ENCODE results near the gene DDX27. TPM values are rescaled to one million over a fixed set of nuclear protein-coding genes. Genes with fewer than 3 reads are reported as not detected.

DDX27 gene
- total and polyA plus RNA-seq, 2 of the 13 experiments (the other 11 are each of a cell fraction or from before 2014, with no cell fraction given), result 42.6 to 72.8 TPM

DNA sequence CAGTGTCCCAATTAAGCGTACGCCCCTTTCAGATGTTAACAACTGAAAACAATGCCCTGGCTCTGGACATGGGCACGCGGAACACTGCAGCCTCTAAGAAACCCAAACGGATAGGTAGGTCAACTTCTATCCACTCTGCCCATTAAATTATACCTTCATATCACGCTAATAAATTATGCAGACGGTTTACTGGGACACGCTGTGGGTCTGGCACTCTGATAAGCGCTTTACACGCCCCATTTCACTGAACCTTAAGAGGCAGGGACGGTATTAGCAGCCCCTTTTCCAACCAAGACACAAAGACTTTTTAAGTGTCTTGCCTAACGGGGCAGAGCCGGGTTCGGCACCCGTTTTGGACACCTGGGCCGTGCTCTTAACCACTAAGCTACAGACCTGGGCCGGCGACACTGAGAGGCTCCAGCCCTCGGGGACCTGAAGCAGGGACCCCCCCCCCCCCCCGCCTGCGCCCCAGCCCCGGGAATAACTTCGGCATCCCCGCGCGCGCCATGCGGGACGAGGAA is 31.8 kb upstream of the DDX27 start (continued):
- TF ChIP-seq ARID5B (CRISPR knock-in tag; IDR thresholded peaks at IDR 0.05) (no peak), E2F2 (CRISPR knock-in tag; IDR thresholded peaks at IDR 0.05; ENCODE audit: borderline replicate concordance) (no peak), RFXAP (CRISPR knock-in tag; IDR thresholded peaks at IDR 0.05; ENCODE audit: borderline replicate concordance) (no peak), ZNF180 (CRISPR knock-in tag; IDR thresholded peaks at IDR 0.05; ENCODE audit: borderline replicate concordance, low read depth) (no peak; the same call in 1 of the 2 replicates), ZNF674 (CRISPR knock-in tag; IDR thresholded peaks at IDR 0.05; ENCODE audit: low read depth) (no peak; the same call in 1 of the 2 replicates), SSRP1 (CRISPR knock-in tag; IDR thresholded peaks at IDR 0.05) (no peak), ZMYM3 (CRISPR knock-in tag; IDR thresholded peaks at IDR 0.05) (no peak), ZNF337 (CRISPR knock-in tag; IDR thresholded peaks at IDR 0.05; ENCODE audit: borderline replicate concordance, low read depth) (no peak), ZNF331 (CRISPR knock-in tag; IDR thresholded peaks at IDR 0.05) (no peak), PHF5A (CRISPR knock-in tag; IDR thresholded peaks at IDR 0.05; ENCODE audit: low read depth, unreplicated experiment) (no peak), ZNF614 (CRISPR knock-in tag; IDR thresholded peaks at IDR 0.05; ENCODE audit: borderline replicate concordance) (no peak), ZNF724P (CRISPR knock-in tag; IDR thresholded peaks at IDR 0.05; ENCODE audit: borderline replicate concordance) (no peak)
- TF ChIP-seq, protein P1, sequence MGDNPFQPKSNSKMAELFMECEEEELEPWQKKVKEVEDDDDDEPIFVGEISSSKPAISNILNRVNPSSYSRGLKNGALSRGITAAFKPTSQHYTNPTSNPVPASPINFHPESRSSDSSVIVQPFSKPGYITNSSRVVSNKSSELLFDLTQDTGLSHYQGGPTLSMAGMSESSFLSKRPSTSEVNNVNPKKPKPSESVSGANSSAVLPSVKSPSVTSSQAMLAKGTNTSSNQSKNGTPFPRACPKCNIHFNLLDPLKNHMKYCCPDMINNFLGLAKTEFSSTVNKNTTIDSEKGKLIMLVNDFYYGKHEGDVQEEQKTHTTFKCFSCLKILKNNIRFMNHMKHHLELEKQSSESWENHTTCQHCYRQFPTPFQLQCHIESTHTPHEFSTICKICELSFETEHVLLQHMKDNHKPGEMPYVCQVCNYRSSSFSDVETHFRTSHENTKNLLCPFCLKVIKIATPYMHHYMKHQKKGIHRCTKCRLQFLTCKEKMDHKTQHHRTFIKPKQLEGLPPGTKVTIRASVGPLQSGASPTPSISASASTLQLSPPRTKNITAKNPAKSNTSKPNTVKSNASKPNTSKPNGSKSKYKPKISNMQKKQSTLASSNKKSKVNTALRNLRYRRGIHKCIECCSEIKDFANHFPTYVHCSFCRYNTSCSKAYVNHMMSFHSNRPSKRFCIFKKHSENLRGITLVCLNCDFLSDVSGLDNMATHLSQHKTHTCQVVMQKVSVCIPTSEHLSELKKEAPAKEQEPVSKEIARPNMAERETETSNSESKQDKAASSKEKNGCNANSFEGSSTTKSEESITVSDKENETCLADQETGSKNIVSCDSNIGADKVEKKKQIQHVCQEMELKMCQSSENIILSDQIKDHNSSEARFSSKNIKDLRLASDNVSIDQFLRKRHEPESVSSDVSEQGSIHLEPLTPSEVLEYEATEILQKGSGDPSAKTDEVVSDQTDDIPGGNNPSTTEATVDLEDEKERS (CRISPR knock-in tag; IDR thresholded peaks at IDR 0.05), result peak; percentile 63; the same call in 1 of the 2 replicates
- TF ChIP-seq, protein P2, sequence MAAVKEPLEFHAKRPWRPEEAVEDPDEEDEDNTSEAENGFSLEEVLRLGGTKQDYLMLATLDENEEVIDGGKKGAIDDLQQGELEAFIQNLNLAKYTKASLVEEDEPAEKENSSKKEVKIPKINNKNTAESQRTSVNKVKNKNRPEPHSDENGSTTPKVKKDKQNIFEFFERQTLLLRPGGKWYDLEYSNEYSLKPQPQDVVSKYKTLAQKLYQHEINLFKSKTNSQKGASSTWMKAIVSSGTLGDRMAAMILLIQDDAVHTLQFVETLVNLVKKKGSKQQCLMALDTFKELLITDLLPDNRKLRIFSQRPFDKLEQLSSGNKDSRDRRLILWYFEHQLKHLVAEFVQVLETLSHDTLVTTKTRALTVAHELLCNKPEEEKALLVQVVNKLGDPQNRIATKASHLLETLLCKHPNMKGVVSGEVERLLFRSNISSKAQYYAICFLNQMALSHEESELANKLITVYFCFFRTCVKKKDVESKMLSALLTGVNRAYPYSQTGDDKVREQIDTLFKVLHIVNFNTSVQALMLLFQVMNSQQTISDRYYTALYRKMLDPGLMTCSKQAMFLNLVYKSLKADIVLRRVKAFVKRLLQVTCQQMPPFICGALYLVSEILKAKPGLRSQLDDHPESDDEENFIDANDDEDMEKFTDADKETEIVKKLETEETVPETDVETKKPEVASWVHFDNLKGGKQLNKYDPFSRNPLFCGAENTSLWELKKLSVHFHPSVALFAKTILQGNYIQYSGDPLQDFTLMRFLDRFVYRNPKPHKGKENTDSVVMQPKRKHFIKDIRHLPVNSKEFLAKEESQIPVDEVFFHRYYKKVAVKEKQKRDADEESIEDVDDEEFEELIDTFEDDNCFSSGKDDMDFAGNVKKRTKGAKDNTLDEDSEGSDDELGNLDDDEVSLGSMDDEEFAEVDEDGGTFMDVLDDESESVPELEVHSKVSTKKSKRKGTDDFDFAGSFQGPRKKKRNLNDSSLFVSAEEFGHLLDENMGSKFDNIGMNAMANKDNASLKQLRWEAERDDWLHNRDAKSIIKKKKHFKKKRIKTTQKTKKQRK (IDR thresholded peaks at IDR 0.05; ENCODE audit: low read length), result no peak
- TF ChIP-seq, protein P3, sequence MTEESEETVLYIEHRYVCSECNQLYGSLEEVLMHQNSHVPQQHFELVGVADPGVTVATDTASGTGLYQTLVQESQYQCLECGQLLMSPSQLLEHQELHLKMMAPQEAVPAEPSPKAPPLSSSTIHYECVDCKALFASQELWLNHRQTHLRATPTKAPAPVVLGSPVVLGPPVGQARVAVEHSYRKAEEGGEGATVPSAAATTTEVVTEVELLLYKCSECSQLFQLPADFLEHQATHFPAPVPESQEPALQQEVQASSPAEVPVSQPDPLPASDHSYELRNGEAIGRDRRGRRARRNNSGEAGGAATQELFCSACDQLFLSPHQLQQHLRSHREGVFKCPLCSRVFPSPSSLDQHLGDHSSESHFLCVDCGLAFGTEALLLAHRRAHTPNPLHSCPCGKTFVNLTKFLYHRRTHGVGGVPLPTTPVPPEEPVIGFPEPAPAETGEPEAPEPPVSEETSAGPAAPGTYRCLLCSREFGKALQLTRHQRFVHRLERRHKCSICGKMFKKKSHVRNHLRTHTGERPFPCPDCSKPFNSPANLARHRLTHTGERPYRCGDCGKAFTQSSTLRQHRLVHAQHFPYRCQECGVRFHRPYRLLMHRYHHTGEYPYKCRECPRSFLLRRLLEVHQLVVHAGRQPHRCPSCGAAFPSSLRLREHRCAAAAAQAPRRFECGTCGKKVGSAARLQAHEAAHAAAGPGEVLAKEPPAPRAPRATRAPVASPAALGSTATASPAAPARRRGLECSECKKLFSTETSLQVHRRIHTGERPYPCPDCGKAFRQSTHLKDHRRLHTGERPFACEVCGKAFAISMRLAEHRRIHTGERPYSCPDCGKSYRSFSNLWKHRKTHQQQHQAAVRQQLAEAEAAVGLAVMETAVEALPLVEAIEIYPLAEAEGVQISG (CRISPR knock-in tag; IDR thresholded peaks at IDR 0.05), result no peak
